GM23338 (cell line): ENCODE measurements around the gene FNDC1.

Experiments
- CTCF ChIP-seq, 2 experiments: fragments of 200-600 bp in 1 of 2; sonication (generic) in 1 of 2; conservative IDR thresholded peaks; 2 replicates each; pipeline versions ENCODE4 v1.5.1 to v1.6.1; 2016 to 2017; ENCODE audit warnings: antibody characterized with exemption in 2 of 2, low read depth in 2 of 2, mild to moderate bottlenecking in 2 of 2, moderate library complexity in 1 of 2
- EZH2phosphoT487 ChIP-seq: fragments of 200-600 bp; sonication (generic); IDR thresholded peaks from one replicate; pipeline ENCODE4 v1.8.1; 2018; ENCODE audit warnings: antibody characterized with exemption; ENCODE audit not compliant: unreplicated experiment
- JUNB ChIP-seq: IDR thresholded peaks from one replicate; pipeline ENCODE4 v1.6.1; 2016; ENCODE audit warnings: antibody characterized with exemption; ENCODE audit not compliant: unreplicated experiment

DNA sequence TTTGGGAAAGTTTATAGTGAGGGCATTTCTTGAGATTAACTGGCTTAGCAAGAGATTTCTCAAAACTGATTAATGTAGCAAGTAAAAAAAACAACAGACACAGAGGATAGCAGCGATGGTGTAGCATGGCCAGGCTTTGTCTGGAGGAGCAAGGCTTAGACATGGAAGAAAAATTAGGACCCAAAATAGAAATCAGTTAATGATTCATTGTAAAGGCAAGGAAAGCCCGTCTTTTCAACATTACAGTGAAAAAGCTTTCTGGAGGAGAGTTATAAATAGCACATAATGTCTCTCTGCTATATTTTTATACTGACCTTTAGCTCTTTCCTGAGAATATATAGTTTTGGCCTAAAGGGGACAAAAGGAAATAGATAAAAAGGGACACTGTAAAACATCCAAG is 45.1 kb downstream of the FNDC1 start:
- no peak for TF ChIP-seq EZH2phosphoT487
- no peak for TF ChIP-seq JUNB
- TF ChIP-seq CTCF (conservative IDR thresholded peaks at IDR 0.05; ENCODE audit: low read depth in 2 of 2), result no peak
